HG03025 (cell line): ENCODE measurements around the gene OPALIN.

ENCODE experiments used
- ATAC-seq: cut with Tn5 transposase; IDR thresholded peaks from one replicate; pipeline ENCODE4 v1.9.1; 2021; ENCODE audit warnings: mild to moderate bottlenecking, moderate library complexity; ENCODE audit not compliant: unreplicated experiment, low FRiP score

OPALIN gene

DNA sequence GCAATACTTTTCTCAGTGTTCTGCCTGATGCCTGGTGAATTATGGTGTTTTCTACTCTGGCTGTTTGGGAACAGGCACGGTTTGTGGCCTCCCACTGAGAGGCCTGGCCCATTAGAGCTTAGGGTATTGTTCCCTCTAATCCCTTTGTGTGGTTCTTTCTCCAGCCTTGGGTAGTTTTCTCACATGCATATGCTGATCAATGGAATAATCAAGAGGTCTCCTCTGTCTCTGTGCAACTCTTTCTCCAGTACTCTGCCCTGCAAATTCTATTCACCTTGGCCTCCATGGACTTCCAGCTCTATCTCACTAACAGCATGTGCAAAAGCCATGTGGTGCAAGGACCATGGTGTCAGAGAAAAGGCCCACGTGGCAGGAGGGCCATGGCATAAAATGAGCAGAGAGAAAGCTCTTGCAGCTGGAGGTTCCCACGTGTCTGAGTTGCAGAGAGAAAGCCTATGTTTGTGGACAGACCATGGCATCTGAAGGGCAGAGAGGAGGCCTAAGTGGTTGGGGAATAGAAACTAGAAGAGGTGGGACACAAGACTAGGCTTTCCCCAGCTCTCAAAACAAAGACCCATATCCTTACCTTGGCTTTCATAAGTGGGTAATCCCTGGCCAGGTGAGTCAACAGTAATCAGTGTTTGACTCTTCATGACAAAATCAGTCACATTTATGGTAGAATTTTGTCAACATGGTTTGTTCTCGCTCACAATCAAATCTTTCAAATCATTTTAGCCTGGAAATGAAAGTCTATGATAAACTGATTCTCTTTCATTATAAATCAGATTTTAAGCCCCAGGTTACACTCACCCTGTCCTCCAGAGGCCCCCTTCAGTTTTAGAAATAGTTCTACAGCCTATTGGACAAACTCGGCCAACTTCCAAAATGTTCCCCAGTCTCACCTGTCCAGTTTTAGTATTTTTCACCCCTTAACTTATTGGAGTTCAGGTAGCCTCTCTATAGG is 17.3 kb downstream of the OPALIN start:
- no peak for ATAC-seq

DNA sequence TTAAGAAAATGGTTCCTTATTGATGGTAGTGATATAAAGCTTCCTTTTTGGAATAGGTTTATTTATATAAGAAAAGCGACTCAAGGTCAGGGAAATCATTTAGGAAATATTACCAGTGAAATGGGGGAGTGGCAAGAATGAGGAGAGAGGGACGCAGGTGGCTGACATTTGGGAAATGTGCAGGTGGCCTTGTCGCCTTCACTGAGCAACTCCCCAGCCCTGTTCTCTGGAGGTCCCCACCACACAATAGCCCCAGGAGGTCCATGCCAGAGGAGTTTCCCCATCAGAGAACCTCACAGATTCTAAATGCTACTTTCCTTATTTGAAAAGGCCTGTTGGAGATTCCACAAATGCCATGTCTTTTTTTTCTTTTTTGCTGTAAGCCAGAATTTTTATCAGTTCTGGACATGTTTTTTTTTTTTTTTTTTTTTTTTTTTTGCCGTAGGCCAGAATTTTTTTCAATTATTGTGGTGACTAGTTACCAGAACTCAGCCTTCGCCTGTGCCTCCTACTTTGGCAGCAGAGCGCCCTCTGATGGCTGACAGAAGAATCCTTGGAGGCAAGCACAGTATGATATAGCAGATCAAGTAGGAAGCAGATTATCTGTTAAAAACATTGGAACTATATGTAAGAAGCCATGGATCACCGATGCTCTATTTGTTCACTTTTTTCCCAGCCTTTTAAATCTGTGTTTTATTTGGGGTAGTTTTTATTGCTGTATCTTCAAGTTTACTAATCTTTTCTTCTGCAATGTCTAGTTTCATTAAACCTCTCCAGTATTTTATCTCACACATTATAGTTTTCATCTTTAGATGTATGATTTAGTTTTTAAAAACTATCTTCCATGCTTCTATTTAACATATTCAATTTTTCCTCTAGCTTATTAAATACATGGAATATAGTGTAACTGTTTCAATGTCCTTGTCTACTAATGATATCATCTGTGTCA is 18.6 kb downstream of the OPALIN start:
- no peak for ATAC-seq

DNA sequence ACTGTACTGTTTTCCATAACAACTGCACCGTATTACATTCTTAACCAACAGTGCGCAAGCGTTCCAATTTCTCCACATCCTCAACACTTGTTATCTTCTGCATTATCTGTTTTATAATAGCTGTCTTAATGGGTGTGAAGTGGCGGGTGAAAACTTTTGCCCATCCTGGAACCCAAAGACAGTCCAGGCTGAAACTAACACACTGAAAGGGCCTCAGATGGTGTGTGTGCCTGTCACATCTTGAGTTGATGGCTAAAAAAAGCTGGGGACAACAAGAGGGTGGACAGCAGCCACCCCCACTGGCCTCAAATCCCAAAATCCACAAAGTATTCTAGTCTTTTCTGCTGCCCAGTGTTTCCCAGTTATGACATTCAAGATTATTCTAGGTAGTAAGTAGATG is 19.4 kb downstream of the OPALIN start:
- ATAC-seq: no peak

- no peak for ATAC-seq
Observed at GRCh38 chr10:96338279-96338925, 20.4 kb downstream of the OPALIN start.

DNA sequence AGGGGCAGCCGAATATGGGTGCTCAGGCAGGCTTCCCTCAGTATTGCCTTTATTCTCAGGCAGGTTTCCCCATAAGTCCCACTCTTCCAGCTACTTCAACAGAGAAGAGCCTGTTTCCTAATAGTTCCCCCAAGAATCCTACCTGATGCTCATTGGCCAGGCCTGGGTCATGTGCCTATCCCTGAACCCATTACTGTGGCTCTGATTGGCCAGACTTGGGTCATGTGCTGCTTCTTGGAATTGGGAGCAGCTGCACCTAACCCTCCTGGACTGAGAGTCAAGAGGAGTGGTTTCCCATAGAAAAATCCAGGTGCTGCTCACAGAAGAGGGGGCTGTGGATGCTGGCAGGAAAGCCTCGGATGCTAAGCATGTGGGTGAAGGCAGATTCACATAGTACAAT is 21.7 kb downstream of the OPALIN start:
- ATAC-seq: no peak

DNA sequence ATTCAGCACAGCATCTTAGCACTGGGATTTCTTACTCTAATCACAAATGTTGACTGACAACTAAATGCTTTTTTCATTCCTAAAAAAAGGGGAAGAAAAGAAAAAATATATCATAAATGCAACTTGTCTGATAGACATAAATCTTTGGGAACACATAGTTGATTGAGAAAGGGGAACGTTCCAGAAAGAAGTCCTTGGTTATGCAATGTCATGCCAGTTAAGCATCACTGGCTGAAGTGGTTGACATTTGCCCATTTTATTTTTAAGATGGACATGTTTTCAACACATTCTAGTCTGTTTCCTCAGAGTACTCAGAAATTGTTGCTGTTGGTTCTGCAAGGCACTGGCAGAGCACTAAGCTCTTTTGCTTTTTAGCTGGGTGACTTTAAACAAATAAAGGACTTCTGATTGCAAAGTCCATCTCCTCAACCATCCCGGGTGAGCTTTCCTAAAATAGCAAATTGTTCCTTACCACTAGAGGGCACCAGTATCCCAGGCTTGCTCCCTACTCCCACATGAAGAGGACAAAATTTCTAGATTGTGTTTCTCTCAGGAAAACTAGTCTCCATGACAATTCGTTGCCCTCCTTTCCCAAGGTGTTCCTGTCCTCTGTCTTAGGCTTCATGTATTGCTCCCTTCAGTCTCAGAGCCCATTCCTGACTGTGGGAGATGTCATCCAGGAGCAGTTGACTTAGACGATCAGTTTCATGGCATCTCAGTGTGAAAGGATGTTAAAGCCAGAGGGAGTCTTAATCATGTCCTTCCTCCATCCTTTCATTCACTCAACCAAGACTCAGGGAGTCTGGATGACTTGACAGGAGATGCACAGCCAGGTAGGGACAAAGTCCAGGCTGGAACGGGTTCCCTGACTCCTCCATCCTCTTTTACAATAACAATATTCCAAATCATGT is 23.9 kb downstream of the OPALIN start:
- no peak for ATAC-seq

GRCh38 chr10:96333101-96333500 is 25.7 kb downstream of the OPALIN start:
- no peak for ATAC-seq

GRCh38 chr10:96327462-96327861 is 31.3 kb downstream of the OPALIN start:
- ATAC-seq: no peak

- ATAC-seq: peak; percentile 94
Observed at GRCh38 chr10:96325719-96326373, 33.0 kb downstream of the OPALIN start.

DNA sequence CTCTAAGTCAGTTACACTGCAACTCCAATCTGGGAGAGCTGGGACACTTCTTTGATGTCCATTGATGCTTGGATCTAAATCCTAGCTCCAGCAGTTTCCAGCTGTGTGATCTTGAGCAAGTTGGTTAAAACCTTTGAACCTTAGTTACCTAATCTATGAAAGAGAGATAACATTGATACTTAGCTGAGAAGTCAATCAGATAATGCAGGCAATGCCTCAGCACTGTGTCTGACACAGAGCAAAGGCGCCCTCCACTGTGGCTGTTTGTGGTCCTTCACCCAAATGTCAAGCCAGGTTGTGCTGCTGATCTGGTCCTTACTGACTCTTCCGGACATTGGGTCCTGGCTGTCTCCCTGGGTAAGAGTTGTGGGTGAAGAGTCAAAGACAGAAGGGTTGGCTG is 34.4 kb downstream of the OPALIN start:
- no peak for ATAC-seq

DNA sequence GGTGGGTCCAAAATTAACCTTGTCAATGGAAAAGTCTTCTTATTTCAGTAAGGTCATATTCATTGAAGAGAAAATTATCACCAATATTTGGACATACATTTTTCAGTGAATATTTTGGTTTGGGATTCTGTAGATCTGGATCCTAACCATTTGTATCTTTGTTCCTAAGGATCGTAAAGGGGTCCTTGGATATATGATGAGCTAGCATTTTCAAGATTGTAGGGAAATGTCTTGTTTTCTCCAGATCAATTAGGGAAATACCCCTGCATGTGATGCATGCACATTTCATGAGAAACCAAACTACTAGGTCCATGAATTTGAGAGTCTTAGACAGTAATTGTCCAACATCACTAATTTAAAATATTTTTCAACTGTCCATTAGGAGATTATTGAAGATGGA is 36.5 kb downstream of the OPALIN start:
- ATAC-seq: no peak

DNA sequence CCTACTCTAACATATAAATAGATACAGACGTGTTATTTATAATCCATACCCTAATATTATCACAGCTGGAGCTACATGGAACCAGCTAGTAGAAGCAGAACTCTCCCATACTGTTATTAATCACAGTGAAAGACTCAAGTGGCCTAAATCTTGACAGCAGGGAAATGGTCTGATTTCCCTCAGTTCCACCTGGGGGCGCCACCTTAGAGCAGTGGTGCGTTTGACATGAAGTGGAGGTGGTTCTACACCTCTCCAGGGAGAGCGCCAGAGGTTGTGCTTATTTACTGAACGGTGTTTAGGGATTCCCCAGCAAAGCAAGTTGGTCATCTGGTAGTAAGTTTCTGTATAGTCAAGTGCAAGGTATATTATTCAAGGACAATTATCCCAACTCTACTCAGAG is 37.0 kb downstream of the OPALIN start:
- ATAC-seq: no peak

DNA sequence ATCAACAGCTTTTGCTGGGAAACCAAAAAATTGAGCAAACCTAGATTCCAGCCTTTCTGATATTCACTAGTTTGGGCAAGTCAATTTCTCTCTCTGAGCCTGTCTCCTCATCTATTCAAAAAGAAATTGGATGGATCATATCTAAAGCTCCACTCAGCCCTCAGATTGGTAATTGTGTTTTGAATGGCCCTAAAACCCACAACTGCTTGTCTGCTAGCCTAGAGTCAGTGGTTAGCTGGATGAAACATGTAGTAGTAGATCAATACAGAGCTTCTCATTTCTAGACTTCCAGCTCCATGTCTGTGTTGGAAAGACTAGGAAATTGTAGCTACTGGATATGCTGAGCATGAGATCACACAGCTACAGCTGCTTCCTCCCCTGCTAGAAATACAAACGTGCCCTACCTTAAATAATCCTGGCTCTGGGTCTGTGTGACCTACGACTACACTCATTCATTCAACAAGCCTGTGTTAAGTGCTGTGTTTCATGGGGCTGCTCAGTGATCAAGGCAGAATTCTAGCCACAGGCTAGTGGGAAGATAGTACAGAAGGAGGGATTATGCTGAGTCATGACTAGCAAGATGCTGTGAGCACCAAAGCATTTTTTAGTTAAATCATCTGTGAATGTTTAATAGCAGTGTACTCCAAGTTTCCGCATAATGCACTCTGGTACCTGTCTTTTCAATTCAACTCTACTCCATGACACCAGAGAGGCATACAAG is 38.9 kb downstream of the OPALIN start:
- no peak for ATAC-seq

DNA sequence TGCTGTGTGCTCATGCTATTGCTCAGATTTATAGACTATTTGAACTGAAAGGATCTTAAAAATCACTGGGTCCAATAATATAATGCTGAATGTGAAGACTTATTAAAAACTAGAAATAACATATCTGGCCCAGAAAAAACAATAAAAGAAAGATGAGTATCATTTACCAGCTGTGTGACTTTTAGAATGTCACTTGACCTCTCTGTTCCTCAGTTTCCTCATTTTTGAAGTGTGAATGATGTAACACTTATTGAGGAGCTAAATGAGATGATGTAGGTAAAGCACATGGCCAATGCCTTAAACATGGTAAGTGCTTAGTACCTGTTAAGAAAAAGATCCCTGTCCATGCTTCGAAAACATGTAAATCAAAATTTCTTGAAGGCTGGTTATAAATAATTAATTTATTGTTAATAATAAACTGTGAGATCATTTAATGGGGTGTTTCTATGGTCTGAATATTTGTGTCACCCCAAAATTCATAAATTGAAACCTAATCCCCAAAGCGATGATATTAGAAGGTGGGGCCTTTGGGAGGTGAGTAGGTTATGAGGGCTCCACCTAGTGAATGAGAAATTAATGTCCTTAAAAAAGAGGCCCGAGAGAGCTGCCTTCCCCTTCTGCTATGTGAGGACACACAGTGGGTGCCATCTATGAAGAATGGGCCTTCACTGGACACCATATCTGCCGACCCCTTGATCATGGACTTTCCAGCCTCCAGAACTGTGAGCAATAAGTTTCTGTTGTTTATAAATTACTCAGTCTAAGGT is 41.6 kb downstream of the OPALIN start:
- no peak for ATAC-seq

GRCh38 chr10:96313344-96313743 is 45.5 kb downstream of the OPALIN start:
- ATAC-seq: no peak

- no peak for ATAC-seq
Observed at GRCh38 chr10:96311180-96311715, 47.6 kb downstream of the OPALIN start.

DNA sequence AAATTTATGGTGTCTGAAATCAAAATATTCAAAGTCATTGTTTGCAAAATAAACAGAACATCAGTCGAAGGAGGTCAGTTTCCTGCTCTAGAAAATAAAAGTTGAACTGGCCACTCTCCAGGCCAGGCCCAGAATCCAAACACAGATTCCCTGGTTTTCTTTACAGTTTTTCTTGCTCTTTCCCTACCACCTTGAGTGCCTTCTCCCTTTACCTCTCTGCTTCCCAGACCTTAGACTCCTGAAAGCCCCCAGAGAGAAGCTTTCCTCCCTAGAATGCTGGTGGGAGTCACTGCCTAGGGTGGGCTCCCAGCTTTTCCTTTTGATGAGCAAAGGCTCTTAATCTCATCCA is 48.5 kb downstream of the OPALIN start:
- no peak for ATAC-seq
